ENCODE data around the gene TRAPPC5. TPM values are rescaled to one million over a fixed set of nuclear protein-coding genes. Genes with fewer than 3 reads are reported as not detected.

The TRAPPC5 gene
- total RNA-seq, 1 donor from 2014 or later, result 127 TPM

DNA sequence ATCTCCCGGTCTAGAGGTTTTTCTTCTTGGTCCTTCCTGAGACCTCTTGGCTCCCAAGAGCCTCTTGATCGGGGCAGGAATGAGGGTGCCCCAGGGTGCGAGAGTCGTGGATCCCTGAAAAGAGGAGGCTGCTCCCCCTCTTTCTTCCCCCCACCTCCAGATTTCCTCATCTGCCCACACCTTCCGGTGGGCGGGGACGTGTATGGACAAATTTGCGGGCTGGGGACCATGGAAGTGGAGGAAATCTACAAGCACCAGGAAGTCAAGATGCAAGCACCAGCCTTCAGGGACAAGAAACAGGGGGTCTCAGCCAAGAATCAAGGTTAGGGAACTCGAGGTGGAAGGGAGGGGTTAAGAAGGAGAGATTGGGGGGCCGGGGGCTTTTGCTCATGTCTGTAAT is 3.8 kb upstream of the TRAPPC5 start, which contains the start of gene MCEMP1:
TSS of gene MCEMP1 (plus strand) at position 237 of the 400 bp plus-strand sequence. CDS start at position 268, 31 bp downstream.
- ATAC-seq, result no peak

DNA sequence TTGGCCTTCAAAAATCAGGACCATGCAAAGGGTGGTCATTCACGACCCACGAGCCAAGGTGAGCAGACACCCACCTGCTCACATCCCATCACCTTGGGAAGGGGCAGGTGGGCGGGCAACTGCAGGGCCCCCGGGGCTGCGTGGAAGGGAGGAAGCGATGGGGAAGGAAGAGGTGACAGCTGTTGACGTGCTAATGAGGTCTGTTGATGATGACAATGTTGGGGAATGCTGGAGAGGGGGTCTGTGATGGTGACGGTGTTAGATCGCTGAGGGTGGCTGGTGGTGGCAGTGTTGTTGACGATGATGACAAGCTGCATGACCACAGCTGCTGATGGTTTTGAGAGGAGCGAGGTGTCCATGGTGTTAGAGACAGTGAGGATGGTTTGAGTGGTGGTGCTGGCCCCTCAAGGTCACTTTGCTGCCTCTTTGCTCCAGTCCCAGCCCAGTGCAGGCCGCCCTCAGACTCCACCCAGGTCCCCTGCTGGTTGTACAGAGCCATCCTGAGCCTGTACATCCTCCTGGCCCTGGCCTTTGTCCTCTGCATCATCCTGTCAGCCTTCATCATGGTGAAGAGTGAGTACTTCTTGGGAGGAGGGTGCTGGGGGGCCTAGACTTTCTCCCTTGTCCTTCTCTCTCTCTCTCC is 2.8 kb upstream of the TRAPPC5 start:
- no peak for ATAC-seq

DNA sequence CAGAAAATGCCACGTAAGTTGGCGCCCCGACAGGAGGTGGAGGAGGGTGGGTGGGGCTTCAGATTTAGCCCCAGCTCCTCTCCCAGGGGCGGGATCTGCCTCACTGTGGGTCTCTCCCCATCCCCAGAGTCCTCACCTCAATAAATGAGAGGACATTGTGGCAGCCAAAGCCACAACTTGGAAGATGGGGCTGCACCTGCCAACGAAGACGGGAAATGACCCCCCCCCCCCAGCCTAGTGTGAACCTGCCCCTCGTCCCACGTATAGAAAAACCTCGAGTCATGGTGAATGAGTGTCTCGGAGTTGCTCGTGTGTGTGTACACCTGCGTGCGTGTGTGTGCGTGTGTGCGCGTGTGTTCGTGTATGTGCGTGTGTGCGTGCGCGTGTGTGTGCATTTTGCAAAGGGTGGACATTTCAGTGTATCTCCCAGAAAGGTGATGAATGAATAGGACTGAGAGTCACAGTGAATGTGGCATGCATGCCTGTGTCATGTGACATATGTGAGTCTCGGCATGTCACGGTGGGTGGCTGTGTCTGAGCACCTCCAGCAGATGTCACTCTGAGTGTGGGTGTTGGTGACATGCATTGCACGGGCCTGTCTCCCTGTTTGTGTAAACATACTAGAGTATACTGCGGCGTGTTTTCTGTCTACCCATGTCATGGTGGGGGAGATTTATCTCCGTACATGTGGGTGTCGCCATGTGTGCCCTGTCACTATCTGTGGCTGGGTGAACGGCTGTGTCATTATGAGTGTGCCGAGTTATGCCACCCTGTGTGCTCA is 1.5 kb upstream of the TRAPPC5 start:
- peak; percentile 47 for ATAC-seq

DNA sequence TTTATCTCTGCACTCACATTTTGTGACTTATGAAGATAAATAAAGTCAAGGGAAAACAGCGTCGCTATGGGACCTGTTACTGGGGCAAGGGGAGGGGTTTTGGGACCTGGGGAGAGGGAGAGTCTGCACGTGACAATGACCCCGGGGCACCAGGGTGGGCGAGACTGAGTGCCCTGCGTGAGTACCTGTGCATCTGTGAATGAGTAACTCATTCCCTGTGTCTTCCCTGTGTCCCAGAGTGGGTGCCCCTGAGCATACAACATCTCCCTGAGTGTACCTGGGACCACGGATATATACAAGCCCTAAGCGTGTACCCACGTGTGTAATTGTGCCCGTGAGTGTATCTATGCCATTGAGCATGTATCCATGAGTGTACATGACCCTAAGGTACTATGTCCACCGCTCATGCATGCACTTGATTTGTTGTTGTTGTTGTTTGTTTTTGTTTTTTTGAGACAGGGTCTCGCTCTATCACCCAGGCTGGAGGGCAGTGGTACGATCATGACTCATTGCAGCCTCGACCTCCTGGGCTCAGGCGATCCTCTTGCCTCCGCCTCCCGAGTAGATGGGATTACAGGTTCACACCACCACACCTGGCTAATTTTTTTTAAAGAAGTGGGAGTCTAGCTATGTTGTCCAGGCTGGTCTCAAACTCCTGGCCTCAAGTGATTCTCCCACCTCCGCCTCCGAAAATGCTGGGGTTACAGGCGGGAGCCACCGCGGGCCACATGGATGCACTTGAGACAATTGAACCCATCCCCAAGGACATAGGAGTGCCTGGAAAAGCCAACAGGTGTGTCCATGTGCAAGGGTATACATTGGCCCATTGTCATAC is 645 bp upstream of the TRAPPC5 start:
- no peak for ATAC-seq

DNA sequence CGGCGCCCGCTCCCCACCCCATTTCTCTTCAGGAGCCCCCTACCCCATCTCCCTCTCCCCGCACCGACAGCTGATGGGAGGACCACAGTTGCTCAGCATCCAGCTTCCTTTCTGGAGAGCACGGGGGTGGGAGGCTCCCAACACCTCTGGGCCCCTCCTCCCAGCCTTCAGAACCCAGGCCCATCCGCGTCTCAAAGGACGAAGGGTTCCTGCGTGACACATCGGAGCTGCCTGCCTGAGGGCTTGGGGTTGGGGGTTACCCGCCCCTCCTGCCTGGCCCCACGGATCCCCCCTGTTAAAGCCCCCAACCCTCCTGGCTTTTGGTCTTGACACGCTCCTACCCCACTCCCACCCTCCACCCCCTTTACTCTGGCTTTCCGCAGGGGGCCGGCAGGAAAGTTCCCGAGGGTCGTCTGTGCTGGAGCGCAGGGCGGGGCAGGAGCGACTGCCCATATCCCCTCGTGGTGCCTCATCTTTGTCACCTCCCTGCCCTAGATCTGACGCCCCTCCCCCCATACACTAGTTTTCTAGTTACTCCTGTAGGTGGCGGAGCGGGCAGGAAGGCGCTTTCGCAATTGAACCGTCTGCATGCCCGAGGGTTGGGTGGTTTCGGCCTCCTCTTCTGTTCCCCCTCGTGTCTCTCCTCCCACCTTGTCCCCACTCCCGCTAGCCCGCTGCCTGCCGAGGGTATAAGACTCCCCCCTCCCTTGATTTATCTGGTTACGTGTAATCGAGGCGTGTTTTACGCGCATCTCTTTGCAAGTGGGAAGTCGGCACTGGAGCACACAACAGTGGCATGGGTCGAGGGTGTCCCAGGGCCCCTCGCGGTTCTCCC is 924 bp downstream of the TRAPPC5 start:
- peak; percentile 56 for ATAC-seq

DNA sequence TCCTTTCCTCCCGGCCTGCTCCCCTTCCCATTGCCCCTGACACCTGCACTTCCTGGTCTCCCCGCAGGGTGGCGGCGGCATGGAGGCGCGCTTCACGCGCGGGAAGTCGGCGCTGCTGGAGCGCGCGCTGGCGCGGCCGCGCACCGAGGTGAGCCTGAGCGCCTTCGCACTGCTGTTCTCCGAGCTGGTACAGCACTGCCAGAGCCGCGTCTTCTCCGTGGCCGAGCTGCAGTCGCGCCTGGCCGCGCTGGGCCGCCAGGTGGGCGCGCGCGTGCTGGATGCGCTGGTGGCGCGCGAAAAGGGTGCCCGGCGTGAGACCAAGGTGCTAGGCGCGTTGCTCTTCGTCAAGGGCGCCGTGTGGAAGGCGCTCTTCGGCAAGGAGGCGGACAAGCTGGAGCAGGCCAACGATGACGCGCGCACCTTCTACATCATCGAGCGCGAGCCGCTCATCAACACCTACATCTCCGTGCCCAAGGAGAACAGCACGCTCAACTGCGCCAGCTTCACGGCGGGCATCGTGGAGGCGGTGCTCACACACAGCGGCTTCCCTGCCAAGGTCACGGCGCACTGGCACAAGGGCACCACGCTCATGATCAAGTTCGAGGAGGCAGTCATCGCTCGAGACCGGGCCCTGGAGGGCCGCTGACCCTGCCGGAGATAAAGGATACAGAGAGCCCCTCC is 1.7 kb downstream of the TRAPPC5 start:
- no peak for ATAC-seq

DNA sequence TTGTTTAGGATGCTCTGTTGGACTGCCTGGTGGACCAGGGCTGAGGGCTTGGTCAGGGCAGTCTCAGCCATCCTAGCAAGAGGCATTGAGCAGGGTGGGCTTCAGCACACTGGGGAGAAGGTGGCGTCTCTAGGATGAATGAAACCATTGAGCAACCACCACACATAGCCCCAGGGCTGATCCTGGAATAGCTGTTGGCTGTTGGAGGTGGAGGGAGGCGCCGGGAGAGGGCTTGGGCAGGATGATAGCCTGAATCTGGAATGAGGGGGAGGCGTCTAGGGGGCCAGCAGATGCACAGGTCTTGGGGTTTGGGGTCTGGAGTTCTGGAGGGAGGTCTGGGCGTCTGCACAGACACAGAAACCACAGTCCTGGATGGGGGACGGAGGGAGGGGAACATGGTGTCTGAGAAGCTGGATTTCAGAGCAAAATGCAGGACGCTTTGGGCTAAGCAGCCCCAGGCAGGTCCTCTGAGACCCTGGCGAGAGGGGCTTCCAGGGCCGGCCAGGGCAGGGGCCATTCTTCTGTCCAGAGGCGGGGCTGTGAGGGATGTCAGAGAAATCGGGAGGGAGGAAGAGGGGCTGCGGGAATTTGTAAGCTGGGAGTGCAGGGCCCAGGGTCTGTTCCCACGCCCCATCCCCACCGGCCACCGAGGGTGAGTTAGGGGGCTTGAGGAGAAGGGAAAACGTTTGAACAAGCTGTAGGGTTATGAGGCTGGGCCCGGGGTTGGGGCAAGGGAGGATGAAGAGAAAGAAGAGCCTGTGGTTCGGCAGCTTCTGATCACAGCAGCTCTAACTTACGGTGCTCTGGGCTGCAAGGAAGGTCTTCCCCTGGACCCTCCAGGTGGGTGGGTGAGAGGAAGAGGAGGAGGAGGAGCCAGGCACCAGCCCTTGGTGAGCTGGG is 5.2 kb downstream of the TRAPPC5 start:
- ATAC-seq, result no peak

DNA sequence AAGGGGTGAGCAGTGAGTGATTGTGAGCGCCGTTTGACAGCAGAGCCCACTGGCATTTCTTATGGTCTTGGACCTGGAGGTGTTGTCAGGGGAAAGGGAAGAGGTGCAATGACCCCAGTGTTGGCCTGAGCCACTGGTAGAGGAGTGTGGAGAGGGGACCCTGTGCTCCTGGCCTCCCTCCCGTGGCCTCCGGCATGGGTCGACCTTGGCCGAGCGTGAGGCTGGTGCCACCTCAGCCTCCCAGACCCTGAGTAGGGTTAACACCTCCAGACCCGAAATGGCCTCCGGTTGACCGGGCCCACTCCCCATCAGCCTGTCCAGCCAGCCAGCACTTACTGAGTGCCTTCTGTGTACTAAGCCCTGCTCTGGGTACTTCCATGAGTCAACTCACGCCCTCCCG is 6.5 kb downstream of the TRAPPC5 start:
- ATAC-seq, result peak; percentile 31

DNA sequence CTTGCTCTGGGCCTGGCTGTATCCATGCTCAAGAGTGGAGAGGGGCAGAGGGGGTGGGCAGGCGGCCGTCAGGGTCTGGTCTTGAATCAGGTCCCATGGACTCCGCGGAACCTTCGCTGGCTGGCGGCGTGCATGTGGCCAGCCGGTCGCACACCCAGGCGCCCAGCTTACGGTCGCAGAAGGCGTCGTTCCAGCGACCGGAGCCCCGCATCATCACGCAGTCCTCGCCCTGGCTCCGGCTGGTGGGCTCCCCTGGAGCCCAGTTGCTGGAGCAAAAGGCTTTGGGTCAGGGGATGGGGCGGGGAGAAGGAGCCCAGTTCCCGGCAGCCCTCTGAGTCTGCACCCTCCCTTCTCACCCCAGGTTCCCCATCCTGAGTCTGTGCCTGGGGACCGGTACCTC is 8.5 kb downstream of the TRAPPC5 start:
- ATAC-seq, result no peak

DNA sequence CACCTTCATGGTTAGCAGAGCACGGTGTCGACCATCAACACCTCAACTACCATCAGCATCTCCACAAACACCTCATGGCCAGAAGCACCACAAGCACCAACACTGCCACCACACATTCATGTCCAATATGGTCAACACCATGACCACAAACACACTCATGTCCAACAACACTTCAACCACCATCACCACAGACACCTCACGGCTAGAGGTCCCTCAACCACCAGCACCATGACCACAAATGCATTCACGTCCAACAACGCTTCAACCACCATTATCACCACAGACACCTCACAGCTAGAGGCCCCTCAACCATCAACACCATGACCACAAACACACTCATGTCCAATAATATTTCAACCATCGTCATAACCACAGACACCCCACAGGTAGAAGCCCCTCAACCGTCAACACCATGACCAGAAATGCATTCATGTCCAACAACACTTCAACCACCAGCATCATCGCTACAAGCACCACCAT is 10.2 kb downstream of the TRAPPC5 start:
- ATAC-seq, result no peak

DNA sequence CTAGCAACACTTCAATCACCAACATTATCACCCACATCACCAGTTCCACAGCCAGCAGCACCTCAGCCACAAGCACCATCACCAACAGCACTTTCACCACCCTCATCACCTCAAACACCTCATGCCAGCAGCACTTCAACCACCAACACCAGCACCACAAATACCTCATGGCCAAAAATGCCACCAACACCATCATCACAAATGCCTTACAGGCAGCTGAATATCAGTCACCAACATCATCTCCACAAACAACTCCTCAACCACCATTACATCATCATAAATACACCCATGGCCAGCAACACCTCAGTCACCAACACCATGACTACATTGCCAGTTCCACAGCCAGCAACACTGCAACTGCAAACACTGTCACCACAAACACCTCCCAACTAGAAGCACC is 10.9 kb downstream of the TRAPPC5 start:
- no peak for ATAC-seq

DNA sequence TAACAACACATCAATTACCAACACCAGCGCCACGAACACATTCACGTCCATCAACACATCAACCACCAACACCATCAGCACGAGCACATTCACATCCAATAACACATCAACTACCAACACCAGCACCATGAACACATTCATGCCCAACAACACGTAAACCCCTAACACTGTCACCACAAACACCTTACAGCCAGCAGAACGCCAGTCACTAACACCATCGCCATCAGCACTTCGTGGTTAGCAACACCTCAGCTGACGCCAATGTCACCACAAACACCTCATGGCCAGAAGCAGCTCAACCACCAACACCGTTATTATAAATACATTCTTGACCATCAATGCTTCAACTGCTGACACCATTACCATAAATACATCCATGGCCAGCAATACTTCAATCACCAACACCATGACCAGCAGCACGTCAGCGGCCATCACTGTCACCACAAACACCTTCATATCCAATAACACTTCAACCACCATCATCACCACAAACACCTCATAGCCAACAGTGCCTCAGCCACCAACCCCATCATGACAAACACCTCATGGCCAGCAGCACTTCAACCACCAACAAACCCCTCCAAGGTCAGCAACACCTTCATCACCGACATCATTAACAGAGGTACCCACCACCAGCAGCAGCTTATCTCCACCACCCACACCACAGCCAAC is 11.9 kb downstream of the TRAPPC5 start:
- no peak for ATAC-seq

DNA sequence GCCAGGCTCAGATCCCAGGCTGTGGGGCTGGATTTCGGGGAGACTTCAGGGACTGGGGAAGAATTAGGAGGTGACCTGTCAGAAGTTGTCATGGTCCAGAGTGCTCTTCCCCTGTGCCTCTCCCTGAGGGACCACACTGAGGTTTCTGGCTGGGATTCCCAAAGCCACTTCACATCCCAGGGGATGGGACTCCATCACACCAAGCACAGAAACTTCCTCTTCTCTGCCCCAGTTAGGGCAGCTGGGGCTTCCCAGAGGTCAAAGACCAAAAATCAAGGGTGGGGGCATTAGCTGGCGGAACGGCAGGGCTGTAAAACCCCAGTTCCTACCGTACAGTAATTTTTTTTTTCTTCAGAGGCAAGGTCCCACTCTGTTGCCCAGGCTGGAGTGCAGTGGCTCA is 13.9 kb downstream of the TRAPPC5 start:
- ATAC-seq, result no peak

DNA sequence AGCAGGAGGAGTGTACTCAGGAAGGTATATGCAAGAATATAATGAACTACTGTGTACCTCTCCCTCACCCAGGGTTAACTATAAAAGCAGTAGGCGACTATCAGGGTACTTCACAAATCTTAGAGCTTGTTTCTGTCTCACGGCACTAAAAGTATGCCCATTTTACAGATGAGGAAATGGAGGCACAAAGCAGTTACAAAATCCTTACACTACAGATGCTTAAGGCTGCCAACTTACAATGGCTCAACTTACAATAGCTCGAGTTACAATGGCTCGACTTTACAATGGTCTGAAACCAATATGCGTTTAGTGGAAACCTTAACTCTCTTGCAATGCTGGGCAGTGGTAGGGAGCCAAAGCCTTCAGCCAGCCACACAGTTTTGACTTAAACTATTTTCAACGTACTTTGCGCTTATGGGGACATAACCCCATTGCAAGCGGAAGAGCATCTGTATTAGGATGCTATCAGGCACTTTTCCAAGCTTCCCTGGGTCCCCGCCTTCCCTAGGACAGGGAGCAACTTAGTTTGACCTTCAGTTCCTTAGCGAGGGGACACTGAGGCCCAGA is 17.2 kb downstream of the TRAPPC5 start:
- ATAC-seq, result no peak

DNA sequence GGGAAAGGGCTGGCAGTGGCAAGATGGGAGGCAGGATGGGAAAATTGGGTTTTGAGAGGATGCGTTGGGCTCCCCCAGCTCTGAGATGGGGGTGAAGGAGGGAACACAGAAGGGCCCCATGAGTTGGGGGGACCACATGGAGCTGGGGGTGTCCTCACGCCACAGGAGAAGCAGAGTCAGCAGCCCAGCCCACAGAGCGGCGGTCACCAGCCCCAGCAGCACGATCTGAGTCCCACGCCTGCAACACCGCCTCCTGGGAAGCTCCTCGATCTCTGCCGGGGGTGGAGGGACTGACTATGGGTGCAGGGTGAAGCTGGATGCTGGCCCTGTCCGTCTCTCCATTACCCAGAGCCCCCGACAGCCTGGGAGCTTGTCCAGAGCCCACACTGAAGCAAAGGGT is 17.9 kb downstream of the TRAPPC5 start:
- ATAC-seq, result no peak

DNA sequence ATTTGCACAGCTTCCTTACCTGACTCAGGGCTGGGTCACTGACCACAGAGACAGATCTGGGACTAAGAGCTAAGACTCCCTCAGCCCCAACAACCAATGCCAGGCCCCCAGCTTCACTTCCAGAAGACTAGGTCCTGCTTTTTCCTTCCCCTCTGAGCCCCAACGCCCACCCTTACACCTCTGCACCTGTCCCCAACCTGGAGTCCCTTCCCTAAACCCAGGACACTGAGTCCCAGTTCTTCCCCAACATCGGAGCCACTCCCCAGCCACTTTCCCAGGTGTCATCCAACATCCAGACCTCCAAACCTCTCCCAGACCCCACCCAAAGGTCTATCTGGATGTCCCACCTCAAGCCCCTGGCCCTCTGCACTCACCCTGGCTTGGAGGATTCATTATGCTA is 18.4 kb downstream of the TRAPPC5 start:
- ATAC-seq, result no peak

DNA sequence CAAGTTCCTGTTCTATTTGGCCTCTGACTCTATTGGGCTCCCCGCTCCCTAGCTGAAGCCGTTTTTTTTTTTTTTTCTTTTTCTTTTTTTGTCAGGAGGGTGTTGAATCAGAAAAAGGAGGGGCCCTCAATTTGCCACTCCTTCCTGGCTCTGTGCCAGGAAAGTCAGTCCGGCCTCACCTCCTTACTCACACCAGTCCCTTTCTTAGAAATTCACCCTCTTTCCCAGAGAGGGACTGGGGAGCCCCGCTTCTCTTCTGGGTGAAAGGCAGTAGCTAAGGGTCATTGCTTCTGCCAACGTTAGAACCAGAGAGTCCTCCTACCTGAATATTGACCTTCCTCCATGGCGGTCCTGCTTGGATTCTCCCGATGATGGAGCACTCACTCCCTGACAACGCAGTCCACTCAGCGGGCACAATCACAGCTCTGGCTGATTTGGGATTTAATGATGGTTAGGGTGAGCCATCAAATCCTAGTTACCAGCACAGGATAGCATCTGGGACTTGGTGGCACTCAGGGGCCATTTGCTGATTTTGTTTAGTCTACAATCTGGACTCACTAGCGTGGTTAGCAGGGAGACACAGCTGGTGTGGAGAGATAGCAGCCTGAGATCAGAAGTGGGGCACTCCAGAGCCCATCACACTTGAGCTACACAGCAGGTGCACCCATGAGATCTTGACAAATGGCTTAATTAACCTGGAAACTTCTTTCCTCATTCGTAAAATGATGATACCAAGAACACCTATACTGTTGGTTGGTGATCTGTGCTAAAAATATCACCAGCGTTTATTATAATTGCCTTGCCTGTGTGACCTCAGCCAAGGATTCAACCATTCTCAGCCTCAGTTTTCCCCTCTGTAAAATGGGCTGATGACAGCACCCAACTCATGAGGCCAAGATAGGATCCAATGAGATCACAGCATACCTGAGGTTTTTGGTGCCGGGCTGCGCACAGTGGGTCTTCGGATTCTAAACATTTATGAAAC is 19.1 kb downstream of the TRAPPC5 start:
- no peak for ATAC-seq

DNA sequence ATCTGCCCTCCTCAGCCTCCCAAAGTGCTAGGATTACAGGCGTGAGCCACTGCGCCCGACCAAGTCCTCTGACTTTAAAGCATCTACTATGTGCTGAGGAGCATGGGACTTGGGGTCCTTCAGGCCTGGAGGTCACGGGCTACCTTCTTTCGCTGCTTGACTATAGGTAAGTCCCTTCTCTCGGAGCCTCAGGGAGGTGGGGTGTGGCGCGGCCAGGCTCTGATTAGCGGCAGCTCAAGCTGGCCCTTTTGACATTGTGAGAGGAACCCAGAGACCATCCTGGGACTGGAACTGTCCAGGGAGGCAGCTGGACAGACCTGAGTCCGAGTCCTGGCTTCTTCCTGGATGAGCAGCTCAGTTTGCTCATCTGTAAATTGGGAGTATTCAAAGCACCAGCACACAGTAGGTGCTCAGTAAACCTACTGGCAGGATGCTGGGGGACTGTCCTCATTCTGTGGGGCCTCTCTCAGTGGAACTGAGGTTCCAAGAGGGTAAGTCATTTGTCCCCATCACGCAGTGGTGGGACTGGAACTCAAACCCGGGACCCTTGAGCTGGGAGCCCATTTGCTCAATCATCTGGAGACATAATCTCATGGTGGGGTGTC is 20.5 kb downstream of the TRAPPC5 start:
- ATAC-seq, result no peak
